Measurements from ENCODE around the gene MBNL1.

Gene MBNL1, protein sequence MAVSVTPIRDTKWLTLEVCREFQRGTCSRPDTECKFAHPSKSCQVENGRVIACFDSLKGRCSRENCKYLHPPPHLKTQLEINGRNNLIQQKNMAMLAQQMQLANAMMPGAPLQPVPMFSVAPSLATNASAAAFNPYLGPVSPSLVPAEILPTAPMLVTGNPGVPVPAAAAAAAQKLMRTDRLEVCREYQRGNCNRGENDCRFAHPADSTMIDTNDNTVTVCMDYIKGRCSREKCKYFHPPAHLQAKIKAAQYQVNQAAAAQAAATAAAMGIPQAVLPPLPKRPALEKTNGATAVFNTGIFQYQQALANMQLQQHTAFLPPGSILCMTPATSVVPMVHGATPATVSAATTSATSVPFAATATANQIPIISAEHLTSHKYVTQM

GRCh38 chr3:152268555-152269055 is at the start of gene MBNL1:
Gene MBNL1, plus strand, starts transcription at chr3:152268929. Its CDS starts 31,265 bp downstream, at chr3:152300194.
- DNase-seq (ENCODE audit: low read depth in 1 of 2, low spot score in 1 of 2): peak; percentile 68 to 85

DNA sequence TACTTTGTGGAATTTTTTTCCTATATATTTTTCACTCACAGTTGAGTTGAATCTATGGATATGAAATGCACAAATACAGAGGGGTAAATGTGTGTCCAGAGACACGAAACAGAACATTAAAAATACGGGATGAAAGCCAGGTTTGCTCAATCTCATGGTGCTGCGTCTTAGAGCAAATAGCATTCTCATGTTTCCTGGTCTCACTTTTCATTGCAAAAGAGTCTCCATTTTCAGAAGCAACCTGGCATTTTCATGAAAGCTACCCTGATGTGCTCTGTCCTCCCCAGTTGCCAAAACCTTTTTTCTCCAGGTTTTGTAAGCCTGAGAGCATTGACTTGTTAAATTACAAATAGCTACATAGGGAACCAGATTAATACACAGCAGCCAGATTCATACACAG is 49.5 kb upstream of the MBNL1 start:
- no peak for DNase-seq (ENCODE audit: low read depth in 1 of 2, low spot score in 1 of 2)

DNA sequence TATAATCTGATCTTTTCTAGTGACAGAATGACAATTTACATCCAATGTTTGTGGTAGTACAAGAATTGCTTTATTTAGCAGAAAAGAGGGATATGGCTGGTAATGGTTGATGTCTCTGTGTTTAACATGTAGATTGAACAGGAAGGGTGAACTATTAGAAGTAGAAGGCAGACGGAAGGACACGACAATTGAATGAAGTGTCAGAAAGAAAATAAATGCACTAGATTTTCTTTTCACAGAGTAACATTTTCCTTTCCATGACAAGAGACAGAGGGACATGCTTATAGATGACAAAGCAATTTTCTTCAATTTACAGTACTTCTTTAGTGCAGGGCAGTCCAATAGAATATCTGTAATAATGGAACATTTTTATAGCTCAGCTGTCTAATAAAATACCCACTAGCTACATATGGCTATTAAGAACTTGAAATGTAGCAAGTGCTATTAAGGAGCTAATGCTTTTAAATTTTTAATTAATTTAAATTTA is 48.9 kb upstream of the MBNL1 start:
- no peak for DNase-seq (ENCODE audit: low read depth in 1 of 2, low spot score in 1 of 2)

DNA sequence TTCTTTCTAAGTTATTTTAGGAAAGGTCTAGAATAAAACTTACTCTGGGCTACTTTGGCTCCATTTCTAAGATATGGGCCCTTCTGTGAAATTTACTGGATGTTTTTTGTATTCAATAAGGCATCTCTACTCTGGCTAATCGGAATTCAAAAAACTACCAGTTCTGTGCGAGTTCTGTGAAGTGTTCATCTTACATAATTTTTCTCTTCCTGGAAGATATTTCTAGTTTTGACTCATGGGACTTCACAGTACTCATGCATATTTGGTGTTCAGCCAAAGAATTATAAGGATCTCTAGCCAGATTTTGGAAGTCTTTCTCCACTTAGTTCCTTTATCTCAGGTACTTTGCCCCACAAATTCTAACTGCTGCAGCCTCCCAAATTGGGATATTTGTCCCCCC is 46.4 kb upstream of the MBNL1 start:
- no peak for DNase-seq (ENCODE audit: low read depth in 1 of 2, low spot score in 1 of 2)

DNA sequence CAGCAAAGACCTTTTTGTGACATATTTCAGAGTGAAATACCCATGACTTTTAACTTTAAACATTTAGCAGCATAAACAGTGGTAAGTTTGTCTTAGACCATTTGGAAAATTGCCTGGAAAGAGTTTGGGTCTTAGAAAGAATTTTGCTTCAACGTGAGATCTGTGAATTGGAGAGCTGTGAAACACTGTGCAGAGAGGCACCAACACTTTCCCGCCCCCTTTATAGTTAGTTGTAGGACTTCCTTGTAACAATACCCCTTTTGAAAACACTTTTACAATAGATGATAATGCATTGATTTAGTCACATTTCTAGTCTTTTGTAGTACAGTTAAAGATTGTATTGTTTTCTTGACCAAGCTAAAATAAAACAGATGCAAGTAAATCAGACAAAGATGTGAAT is 43.5 kb upstream of the MBNL1 start:
- no peak for DNase-seq (ENCODE audit: low read depth in 1 of 2, low spot score in 1 of 2)

DNA sequence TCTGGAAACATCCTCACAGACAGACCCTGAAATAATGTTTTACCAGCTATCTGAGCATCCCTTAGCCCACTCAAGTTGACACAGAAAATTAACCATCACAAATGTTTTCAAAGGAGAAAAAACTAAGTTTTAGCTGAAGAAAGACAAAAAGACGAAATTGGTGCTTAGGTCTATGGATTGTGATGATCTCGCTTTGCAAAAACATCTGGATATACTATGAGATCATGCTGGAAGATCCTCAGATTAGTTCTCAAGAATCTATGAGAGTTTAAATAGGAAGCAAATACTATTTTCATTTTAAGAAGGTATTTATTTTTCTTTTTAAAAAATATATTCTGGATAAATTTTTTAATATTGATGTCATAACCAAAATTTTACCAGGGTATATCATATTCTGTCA is 42.6 kb upstream of the MBNL1 start:
- DNase-seq (ENCODE audit: low read depth in 1 of 2, low spot score in 1 of 2): no peak

DNA sequence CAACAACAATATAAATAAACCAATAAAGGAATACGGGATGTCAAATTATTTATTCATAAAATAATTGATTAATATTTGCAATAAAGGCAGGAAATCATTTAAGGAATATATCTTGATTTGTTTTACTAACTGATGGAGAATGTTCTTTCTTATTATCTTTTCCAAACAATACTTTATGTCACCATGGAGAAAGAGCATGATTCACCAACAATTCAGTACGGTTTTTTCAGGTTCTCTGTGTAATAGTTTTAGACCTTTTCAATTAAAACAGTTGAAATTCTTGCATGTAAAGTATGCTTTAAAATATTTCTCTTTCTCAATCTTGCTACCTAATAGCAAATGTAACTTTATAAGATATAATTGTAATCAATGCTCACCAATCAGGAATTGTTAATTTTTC is 41.7 kb upstream of the MBNL1 start:
- no peak for DNase-seq (ENCODE audit: low read depth in 1 of 2, low spot score in 1 of 2)

GRCh38 chr3:152229692-152230091 is 39.0 kb upstream of the MBNL1 start:
- no peak for DNase-seq (ENCODE audit: low read depth in 1 of 2, low spot score in 1 of 2)

DNA sequence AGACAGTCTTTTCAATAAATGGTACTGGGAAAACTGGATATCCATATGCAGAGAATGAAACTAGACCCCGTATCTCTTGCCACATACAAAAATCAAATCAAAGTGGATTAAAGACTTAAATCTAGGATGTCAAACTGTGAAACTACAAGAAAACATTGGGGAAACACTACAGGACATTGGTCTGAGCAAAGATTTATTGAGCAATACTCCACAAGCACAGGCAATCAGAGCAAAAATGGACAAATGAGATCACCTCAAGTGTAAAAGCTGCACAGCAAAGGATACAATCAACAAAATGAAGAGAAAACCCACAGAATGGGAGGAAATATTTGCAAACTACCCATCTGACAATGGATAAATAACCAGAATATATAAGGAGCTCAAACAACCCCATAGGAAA is 38.4 kb upstream of the MBNL1 start:
- no peak for DNase-seq (ENCODE audit: low read depth in 1 of 2, low spot score in 1 of 2)

DNA sequence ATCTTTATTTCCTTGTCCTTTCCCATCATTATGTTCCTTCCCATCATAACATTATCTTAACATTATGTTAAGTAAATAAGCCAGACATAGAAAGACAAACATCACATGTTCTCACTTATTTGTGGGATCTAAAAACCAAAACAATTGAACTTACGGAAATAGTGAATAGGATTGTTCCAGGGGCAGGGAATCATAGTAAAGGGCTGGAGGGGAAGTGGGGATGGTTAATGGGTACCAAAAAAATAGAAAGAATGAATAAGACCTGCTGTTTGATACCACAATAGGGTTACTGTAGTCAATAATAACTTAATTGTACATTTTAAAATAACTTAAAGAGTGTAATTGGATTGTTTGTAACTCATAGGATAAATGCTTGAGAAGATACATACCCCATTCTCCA is 36.7 kb upstream of the MBNL1 start:
- no peak for DNase-seq (ENCODE audit: low read depth in 1 of 2, low spot score in 1 of 2)

- DNase-seq (ENCODE audit: low read depth in 1 of 2, low spot score in 1 of 2): no peak
Measured at GRCh38 chr3:152232679-152233078, 36.0 kb upstream of the MBNL1 start.

DNA sequence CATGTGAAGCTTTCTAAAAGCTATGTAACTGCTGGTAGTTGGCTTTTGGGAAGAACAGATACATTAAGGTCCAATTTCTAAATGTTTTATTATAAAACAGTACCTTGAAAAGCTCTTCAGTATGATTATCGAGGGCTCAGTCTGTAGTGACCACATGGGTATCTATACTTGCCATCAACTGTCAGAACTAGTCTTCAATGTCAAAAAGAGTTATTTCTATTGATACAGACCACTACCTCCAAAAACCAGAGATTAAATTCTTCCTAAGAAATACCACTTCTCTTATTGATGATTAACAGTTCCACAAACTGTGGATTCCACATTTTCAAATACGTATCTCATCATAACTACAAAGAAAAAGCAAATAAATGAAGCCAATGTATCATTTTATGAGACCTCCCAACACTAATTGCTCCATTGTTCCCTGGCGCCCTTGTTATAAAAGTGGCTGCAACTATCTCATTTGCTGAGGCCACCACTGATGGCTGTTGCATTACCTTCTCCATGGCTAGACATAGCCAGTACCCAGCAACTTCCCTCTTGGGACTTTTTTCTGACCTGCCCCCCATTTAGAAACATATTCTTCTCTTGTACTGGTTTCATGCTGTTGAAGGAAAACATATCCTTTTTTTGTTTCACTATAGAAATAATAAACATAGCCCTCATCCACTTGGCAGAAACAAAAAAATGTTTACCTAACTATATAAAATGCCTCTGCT is 33.9 kb upstream of the MBNL1 start:
- no peak for DNase-seq (ENCODE audit: low read depth in 1 of 2, low spot score in 1 of 2)

DNA sequence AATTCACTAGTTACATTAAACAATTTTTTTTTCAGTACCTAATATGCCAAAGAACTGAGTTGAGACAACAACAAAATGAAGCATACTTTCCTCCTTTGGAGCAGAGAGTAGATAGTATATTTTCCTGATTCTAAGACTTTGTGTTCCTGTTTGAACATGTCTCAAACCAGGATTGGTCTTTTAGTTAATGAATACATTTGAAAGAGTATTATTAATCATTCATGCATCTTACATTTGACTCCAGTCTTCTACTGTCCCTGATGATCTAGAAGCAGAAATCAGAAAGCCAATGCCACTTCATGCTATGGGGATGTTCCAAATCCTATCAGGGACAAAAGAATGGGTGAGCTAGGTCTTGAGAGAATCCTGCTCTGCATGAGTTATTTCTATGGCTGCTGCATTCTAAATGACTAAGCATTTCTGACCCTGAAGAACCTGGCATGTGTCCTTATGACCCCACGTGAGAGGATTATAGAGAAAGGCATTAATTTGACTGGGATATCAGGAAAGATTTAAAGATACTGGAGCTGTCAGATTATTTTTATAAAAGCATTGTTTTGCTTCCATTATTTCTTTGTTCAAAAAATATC is 32.9 kb upstream of the MBNL1 start:
- DNase-seq (ENCODE audit: low read depth in 1 of 2, low spot score in 1 of 2): no peak

GRCh38 chr3:152236716-152237115 is 32.0 kb upstream of the MBNL1 start:
- DNase-seq (ENCODE audit: low read depth in 1 of 2, low spot score in 1 of 2): no peak

DNA sequence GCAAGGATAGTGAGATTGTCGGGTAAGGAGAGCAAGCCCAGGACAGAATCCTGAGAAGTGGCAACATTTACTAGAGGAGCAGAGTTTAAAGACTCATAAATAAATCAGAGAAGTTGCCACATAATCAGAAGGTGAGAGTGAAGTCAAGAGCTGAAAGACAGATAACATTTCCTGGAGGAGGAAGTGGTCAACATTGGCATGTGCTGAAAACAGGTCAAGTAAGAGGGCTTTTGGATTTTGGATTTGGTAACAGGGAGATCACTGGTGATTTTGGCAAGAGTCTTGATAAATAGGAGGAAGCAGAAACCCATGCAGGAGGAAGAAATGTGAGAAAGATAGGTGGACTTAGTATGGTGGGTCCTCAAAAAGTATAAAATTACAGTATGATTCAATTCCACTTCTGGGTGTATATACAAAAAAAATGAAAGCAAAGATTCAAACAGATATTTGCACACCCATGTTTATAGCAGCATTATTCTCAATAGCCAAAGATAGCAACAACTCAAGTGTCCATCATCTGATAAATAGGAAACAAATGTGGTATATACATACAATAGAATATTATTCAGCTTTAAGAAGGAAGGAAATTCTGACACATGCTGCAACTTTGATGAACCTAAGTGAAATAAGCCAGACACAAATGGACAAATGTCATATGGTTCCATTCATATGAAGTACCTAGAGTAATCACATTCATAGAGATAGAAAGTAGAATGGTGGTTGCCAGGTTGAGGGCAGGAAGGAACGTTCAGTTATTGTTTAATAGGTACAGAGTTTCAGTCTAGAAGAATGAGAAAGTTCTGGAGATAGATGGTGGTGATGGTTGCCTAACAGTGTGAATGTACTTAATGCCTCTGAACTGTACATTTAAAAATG is 27.3 kb upstream of the MBNL1 start:
- no peak for DNase-seq (ENCODE audit: low read depth in 1 of 2, low spot score in 1 of 2)

GRCh38 chr3:152243301-152243711 is 25.4 kb upstream of the MBNL1 start:
- no peak for DNase-seq (ENCODE audit: low read depth in 1 of 2, low spot score in 1 of 2)

GRCh38 chr3:152243721-152244516 is 24.8 kb upstream of the MBNL1 start:
- DNase-seq (ENCODE audit: low read depth in 1 of 2, low spot score in 1 of 2): no peak

DNA sequence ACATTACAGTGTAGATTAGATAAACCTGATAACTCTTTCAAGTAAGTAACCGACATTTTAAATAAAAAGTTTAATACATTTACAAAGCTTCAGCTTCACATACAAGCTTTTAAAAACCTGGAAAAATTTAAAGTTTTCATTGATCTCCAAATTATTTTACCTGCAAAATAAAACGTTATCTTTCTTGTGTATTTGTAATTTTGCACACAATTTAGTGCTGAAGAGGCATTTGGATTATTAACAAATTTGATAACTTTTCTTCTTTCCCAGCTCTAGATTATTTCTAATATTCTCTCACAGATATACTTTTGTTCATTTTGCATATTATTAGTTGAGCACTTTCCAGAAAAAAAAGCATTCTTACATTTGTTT is 24.2 kb upstream of the MBNL1 start:
- DNase-seq (ENCODE audit: low read depth in 1 of 2, low spot score in 1 of 2): no peak

GRCh38 chr3:152245498-152246170 is 23.1 kb upstream of the MBNL1 start:
- no peak for DNase-seq (ENCODE audit: low read depth in 1 of 2, low spot score in 1 of 2)

DNA sequence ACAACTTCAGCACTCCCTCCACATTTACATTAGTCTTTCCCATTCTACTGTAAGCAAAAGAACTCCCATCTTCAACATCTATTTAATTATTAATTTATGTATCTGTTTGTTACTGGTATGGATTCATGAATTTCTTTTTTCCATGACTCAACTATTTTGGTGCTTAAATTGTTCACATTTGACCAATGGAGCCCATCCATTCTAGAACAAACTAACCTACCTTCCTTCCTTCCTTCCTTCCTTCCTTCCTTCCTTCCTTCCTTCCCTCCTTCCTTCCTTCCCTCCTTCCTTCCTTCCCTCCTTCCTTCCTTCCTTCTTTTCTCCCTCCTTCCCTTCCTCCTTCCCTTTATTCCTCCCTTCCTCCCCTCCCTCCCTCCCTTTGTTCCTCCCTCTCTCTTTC is 16.8 kb upstream of the MBNL1 start:
- no peak for DNase-seq (ENCODE audit: low read depth in 1 of 2, low spot score in 1 of 2)
